NCI-H2171 (cell line): Measurements from ENCODE around the gene SYT17.

Experiments used
- DNase-seq: peaks from one replicate; lab custom pipeline; 2025; lab: John Stamatoyannopoulos, UW

The SYT17 gene

GRCh38 chr16:19301931-19302330 lies 133.9 kb downstream of the SYT17 start:
- DNase-seq: no peak

- DNase-seq: no peak
These were observed 136.7 kb downstream of the SYT17 start for GRCh38 chr16:19304750-19305149.

- no peak for DNase-seq
These were observed 137.4 kb downstream of the SYT17 start for GRCh38 chr16:19305443-19305842.

- DNase-seq: no peak
These were observed 139.7 kb downstream of the SYT17 start for GRCh38 chr16:19307587-19308241.

GRCh38 chr16:19308392-19308791 lies 140.4 kb downstream of the SYT17 start:
- DNase-seq: no peak

- no peak for DNase-seq
These were observed 141.1 kb downstream of the SYT17 start for GRCh38 chr16:19309178-19309577.

DNA sequence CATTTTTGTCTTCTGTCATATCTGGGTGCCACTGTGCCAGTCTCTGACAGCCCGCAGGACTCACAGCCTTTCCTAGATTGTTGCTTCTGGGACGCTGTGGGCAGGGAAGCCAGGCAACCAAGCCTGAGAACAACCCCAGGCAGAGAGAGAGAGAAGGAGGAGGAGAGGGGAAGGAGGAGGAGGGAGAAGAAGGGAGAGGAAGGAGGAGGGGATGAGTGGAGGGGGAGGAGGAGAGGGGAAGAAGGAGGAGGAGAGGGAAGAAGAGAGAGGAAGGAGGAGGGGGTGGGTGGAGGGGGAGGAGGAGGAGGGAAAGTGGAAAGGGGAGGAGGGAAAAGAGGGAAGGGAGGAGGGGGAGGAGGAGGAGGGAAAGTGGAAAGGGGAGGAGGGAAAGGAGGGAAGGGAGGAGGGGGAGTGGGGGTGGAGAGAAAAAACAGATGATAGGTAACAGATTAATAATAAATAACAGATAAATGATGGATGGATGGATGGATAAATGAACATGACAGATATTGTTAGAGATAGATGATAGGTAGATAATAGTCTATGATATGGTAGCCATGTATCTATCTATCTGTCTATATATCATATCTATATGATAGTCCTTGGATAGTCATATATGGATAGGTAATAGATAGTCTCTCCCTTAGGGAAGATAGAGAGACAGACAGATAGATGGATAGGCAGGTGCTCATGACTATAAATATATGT lies 146.8 kb downstream of the SYT17 start:
- no peak for DNase-seq

DNA sequence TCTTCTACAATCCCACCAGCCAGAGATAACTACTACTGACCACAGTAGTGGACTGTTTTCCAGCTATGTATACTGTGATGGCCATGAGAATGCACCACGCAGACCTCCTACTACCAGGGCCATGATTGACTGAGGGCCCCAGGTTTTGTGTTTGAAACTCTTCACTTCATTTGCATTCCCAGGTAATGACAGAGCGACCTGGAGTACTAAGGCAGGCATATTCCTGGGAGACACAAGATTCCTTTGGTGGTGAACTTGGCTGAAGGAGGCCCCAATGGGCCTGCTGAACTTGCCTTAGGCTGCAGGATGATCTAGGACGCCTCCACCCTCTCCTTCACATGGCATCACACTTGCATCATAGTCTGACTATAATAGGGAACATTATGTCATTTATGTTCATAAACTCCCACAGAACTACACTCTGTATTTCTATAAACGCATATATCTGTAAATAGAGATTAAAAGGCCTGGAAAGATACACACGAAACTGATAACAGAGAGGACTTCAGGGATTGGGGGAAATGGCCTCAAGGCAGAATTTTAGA lies 147.9 kb downstream of the SYT17 start:
- DNase-seq: no peak

DNA sequence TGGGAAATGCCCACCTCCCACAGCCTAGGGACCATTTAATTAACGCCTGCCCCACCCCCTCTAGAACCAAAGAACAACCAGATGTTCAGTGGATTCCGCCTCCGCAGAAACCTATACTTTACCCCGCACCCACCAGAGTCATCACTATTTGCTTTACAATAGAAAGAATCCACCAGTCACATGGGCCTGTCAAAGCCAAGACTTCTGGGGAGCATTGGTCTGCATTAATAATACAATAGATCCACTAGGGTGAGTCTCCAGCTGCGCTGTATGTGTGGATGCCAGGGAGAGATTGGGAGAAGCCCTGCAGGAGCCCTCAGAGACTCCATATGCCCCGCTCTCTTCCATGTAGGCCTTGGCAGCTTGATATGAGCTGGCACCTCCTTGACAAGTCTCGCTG lies 148.8 kb downstream of the SYT17 start:
- DNase-seq: no peak
